ENCODE measurements around the gene SKIDA1.

The SKIDA1 gene

GRCh38 chr10:21515361-21516241 is 9.9 kb downstream of the SKIDA1 start:
- no peak for DNase-seq

- no peak for DNase-seq
Measured at GRCh38 chr10:21514818-21515351, 10.6 kb downstream of the SKIDA1 start.

GRCh38 chr10:21514129-21514817 is 11.2 kb downstream of the SKIDA1 start:
- DNase-seq, result no peak

- no peak for DNase-seq
Measured at GRCh38 chr10:21513405-21513788, 12.1 kb downstream of the SKIDA1 start.

- DNase-seq, result no peak
Measured at GRCh38 chr10:21512573-21513404, 12.7 kb downstream of the SKIDA1 start.

- no peak for DNase-seq
Measured at GRCh38 chr10:21511946-21512572, 13.4 kb downstream of the SKIDA1 start.

GRCh38 chr10:21511095-21511570 is 14.3 kb downstream of the SKIDA1 start:
- DNase-seq, result no peak

GRCh38 chr10:21510241-21511094 is 15.0 kb downstream of the SKIDA1 start:
- DNase-seq, result no peak

GRCh38 chr10:21509341-21510240 is 15.9 kb downstream of the SKIDA1 start:
- no peak for DNase-seq

GRCh38 chr10:21508706-21509331 is 16.7 kb downstream of the SKIDA1 start:
- no peak for DNase-seq

- no peak for DNase-seq
Measured at GRCh38 chr10:21507150-21507549, 18.3 kb downstream of the SKIDA1 start.

GRCh38 chr10:21506351-21506750 is 19.1 kb downstream of the SKIDA1 start:
- DNase-seq, result no peak

- DNase-seq, result no peak
Measured at GRCh38 chr10:21505711-21506278, 19.7 kb downstream of the SKIDA1 start.

- DNase-seq, result no peak
Measured at GRCh38 chr10:21503542-21503941, 21.9 kb downstream of the SKIDA1 start.

GRCh38 chr10:21502348-21502740 is 23.1 kb downstream of the SKIDA1 start:
- DNase-seq, result no peak

- no peak for DNase-seq
Measured at GRCh38 chr10:21501731-21502347, 23.6 kb downstream of the SKIDA1 start.

GRCh38 chr10:21501091-21501490 is 24.4 kb downstream of the SKIDA1 start:
- DNase-seq, result no peak

- no peak for DNase-seq
Measured at GRCh38 chr10:21500578-21500910, 24.9 kb downstream of the SKIDA1 start.

All from inflammatory macrophage treated with lipopolysaccharide for 4 hours (primary cell).